Islet precursor cell (in vitro differentiated cells): Measurements from ENCODE around the gene DPYSL5.
"Not testable (repeated sequence)": the region's sequence is repeated elsewhere in the genome, so short reads cannot be mapped to it uniquely, and the experiment has no call there.

ENCODE experiments used
- DNase-seq: peaks from one replicate; pipeline ENCODE4 v3.0.0-alpha.2; 2018

The DPYSL5 gene

DNA sequence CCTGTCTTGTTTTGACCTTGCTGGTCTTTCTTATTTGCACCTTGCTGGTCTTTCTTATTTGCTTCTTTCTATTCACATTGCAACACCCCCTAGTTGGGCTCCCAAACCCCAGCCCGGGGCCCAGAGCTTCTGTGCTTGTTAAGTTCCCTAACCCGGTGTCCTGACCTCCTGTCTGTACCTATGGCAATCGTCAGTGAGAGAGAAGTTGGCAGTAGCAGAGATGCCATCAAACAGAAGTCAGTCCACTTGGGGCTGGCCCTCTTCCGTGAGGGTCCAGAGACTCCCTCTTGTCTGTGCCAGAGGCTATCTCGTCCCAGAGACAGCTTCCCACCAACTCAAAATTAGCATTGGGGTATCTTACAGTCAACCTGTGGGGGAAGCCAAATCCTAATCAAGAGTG is 55.7 kb downstream of the DPYSL5 start:
- DNase-seq: no peak

DNA sequence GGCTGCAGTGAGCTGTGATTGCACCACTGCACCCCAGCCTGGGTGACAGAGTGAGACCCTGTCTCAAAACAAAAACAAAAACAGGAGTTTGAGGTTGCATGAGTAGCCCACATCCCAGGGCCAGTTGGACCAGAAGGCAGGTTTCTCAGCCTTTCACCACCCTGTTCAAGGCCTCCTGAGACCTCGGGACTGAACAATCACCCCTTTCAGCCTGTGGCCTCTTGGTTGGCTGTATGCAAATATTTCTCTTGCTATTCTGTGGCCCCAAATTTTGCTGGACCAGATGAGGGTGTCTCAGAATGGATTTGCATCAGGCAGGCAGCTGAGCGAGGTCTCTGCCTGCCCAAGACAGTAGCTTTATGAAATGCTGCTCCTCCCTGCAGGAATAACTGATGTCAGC is 56.9 kb downstream of the DPYSL5 start:
- no peak for DNase-seq

DNA sequence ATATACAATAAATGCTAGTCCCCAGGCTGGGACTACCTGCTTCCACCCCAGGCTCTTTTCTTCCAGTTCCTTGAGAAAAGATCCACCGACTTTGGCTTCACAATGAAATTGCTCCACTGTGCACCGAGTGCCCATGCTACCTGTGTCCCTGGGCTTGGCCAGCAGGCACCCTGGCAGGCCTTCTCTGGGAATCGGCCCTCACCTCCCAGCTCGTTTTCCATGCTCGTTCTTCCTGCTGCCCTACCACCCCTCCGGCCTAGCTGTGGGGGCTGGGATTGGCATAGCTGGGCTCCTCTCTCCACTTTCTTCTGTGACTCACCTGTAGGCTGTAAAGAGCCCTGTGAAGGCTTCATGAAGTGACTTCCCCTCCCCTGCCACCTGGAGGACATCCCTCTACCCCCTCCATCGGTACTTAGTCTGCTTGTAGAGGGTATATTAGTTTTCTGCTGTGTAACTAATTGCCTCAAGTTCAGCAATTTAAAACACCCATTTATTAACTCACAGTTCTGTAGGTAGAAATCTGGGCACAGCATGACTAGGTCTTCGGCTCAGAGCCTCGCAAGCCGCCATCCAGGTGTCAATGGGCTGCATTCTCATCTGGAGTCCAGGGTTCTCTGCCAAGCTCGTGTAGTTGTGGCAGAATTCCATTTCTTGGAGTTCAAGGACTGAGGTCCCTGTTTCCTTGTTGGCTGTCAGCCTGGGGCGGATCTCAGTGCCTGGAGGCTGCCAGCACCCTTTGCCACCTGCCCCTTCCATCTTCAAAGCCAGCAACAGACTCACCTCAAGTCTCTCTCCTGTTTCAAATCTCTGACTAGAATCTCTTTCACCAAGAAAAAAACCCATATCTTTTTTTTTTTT is 57.6 kb downstream of the DPYSL5 start:
- no peak for DNase-seq

DNA sequence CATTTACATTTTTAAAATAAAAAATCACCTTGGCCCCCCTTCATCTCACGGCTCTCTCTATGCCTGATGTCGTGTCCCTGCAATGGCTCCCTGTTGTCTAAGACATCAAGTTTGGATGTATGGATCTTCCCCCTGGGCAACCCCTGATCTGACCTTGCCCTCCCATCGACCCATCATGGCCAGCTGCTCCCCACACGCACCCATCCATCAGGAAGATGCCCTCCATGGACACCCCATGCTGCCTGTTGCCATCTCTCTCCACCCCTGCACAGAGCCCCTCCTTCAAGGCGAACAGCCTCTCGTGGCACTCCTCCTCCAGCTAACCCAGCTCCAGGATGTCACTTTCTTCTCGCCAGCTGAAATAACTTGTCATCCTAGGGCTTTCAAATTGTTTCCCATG is 59.5 kb downstream of the DPYSL5 start:
- DNase-seq: no peak

DNA sequence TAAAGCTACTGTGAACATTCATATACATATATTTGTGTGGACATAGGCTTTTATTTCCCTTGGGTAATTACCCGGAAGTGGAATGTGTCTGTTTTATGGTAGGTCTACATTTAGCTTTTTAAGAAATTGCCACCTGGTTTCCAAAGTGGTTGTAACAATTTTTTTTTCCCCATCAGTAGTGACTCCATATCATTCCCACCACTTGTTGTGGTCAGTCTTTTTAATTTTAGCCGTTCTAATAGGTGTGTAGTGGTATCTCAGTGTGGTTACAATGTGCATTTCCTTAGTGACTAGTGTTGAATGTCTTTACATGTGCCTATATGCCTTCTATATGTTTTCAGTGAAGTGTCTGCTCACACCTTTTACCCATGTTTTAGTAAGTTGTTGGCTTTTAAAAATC is 62.2 kb downstream of the DPYSL5 start:
- DNase-seq: no peak

DNA sequence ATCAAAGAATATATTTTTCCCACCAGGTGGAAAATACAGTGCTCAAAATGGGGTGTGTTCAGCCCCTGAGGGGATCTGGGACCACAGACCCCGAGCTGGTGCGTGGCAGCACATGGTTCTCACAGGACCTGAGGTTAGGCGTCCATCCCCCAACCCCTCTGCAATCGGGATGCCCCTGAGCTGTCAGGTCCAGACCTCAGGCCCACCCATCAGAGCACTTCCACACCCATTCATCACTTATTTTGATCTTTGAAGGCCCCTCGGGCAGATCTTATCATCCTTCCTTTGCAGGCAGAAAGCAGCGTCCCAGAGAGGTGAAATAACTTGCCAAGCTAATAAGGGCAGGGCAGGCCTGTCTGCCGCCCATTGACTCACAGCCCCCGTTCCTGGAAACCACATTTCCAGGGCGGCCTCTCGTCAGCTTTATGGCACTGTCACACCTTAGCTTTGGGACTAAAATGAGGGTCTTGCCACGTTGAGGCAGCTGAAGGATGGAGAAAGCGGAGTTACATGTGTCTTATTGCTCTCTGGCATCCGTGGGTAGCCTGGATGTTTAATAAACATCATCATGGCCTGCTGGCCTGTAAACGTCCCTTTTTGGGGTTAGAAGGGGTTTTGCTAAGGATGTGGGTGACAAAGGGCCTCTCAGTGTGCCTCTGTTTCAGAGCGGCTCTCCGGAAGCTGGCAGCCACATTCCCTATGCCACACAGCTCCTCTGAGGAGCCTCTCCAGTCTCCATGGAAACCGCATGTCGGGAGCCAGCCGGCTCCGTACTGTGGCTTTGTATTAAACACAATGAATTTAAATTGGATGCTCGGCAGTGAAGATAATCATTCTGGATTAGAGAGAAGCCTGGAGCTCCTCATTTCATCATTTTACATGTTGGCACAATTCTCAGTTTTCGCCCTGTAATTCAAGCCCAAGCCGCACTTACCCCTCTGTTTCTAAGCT is 64.3 kb downstream of the DPYSL5 start:
- peak; percentile 78 for DNase-seq

DNA sequence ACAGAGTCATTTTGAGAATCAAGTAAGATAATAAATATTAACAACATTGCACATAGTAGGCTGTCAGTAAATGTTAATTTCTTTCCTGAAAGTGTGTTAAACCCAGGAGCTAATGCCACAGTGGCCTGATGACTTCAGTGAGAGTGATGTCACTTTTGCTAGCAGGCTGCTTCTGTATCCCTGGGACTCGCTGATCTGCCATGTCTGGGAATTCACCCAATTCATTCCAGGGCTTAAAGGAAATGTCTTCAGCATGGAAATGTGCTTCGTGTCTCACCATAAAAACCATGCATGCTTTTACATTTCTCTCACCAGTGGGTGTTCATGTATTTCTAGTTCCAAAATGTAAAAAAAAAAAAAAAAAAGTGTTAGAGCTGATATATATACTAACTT is 65.7 kb downstream of the DPYSL5 start:
- peak; percentile 73 for DNase-seq

DNA sequence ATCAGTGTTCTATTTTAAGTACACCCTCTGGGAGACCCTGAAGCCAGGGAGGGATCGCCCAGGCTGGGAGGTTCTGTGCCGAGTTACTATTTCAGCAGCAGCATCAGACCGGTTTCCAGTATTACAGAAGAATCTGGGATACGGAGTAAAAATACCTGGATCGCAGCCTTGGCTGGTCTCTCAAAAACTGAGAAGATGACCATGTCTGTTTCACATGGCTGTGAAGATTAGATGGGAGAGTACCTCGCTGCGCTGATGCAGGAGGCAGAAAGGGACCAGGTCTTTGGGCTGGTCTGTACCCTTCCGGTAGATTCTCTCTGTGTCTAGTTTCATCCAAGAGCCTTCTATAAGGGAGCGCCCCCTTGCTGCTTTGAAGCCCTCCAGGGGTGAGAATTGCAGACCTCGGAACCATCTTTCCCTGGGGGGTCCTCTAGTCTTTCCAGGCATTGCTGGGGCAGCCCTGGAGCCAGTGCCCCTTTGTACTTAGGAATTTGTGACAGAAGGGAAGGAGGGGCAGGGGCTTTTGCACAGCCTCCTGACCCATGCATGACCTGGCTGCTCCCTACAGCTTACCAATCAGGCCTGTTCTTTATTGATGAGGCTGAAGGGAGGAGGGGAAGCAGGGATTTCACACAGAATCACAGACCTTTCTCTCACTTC is 66.2 kb downstream of the DPYSL5 start:
- no peak for DNase-seq

DNA sequence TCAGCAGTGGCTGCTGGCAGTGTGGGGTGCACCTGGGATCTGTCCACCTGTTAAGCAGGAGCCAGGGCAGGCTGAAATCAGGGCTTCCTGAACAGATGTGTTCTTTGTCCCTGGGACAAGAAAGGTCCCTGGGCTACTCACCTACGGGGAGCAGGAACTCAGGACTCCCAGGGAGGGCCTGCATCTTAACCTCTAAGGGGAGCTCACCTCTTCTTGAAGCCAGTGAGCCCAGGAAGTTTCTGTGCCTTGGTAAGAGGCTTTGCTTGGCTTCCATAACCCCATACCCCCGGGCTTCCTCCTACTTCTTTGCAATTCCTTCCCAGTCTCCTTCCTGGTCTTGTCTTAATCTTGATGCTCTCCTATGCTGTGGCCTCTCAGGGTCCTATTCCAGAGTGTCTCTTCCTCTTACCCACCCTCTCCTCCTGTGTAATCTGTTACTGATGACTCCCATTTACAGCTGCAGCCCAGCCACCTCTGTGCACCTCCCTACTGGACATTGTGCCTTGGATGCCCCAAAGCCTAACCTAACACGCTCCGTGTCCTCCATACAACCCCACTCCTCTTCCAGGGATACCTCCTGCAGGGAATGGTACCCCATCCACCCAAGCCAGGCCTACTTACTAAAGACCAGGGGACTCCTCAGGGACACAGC is 66.9 kb downstream of the DPYSL5 start:
- DNase-seq: no peak

DNA sequence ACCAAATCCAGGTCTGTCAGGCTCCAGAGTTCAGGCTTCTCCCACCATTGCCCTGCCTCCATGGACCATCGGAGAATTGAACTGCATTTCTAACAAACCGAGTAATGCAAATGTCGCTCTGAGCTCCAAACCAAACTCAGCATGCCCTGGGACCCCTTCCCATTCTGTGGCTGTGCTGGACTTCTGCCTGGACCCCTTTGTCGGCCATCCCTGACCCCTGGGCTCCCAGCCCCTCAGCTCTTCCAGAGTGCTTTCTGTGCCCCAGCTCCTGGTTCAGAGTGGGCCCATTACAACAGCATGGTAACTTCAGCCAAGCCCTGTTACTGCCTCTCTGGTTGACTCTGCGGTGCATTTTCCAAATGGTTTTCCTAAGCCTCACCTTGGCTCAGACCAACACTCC is 67.4 kb downstream of the DPYSL5 start:
- no peak for DNase-seq

DNA sequence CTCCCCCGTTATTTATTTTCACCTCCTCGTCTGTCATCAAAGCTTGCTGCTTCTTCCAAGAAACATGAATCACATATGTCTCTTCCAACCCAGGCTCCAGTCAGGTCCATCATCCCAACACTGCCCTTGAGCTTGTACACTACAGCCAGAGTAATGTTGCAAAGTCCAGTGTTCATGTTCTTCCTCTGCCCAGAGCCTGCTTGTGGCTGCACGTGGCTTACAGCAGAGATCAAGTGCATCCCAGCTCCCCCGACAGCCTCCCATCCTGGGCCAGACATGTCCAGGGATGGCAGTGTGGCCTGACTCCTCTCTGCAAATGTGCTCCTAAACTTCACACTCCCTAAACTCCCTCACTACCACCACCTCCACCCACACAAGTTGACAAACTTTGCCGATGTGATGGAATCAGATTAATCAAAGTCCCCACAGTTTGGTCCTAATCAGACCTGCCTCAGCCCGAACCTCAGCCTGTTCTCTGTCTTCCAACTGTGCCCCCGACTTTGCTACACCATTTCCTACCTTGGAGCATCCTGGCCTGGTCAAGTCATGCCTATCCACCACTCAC is 68.3 kb downstream of the DPYSL5 start:
- DNase-seq: no peak

DNA sequence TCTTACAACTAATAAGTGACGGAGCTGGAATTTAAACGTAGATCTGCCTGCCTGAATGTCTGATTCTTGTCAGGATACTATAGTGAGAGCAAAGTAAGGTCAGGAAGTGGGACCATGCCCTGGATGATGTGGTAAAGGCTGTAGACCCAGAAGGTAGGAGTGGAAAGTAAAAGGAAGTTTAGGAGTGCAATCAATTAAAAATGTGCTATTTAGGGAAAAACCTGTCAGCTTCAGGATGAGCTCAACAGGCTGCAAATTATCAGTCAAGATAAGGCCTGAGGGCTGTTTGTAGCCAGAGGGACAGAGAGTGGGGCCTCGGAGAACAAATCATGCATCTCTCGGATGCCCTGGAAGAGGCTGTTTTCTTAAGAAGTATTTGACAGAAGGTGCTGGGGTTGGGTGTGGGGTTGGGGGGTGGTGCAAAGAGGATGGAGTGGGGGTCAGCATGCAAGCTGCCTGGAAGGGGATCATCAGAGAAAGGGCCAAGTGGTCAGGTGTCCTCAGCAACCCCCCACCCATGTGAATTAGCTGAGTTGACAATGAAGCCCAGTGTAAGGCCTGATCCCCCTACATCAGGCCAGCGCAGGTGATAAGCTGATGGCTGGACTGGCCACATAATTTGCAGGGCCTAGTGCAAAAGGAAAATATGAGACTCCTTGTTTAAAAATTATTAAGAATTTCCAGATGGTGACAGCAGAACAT is 69.4 kb downstream of the DPYSL5 start:
- no peak for DNase-seq

DNA sequence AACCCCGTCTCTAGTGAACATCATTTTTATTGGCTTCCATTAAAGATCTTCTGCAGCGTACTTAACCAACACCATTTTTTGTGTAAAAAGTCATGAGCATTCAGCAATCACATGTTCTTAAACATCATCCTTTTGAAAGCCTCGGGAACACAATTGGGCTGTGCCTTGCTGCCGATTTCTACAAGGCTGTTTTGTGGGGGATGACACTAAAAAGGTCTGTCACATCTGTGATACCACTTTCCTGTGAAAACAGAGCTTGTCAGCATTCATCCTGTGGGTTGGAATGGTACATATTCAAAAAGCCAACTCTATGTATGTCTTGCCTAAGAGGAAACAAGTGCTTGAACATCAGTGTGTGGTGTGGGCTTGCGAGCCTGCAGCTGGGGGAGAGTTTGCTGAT is 73.4 kb downstream of the DPYSL5 start:
- no peak for DNase-seq

DNA sequence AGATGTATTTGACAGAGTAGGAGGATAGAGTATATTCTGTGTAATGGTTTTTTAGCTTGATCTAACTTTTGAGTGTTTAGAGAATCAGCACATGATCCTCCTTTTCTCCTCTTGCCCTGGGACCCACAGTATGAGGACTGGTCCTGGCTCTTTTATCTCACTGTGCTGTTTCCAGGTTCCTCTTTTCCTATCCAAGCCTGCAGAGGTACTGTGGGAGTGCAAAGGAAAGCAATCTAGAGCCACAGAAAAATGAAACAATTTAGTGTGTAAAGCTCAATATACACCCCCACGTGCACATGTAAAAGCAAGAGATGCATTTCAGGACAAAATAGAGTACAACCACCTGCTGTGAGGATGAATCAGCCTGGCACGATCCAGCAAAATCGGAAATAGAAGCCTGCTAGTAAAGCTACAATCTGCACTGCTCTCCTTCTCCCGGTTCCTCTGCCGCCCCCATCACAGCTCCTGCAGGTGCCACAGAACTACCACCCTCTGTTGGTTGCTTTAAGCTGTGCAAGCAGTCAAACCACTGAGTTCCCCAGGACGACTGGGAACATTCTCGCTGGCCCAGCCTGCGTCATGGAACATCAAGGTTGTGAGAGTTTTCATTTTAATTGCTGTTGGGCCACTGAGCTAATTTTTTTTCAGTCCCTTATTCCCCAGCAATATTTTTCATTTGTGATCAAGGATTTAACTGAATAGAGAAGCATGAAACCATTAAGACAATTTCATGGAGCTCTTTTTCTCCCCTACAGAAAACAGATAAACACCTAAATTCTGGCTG is 74.7 kb downstream of the DPYSL5 start:
- DNase-seq: peak; percentile 81

DNA sequence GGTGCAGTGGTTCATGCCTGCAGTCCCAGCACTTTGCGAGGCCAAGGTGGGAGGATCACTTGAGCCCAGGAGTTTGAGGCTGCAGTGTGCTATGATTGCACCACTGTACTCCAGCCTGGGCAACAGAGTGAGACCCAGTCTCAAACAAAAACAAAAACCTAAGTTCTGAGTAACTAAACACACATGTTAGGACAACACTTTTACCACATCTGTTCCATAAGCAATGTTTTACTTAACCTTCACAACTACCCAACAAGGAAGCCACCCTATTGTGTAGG is 75.2 kb downstream of the DPYSL5 start:
- DNase-seq: not testable (repeated sequence)

DNA sequence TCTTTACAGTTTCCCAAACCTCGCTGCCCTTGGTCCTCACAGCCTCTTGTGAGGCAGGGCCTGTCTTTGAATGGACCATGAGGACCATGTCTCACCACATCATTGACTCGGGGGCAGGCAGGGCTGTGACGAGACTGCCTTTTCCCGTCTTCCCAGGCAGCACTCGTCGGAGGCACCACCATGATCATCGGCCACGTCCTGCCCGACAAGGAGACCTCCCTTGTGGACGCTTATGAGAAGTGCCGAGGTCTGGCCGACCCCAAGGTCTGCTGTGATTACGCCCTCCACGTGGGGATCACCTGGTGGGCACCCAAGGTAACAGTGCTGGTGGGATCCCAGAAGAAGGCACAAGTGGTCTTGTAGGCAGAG is 76.8 kb downstream of the DPYSL5 start:
- no peak for DNase-seq

DNA sequence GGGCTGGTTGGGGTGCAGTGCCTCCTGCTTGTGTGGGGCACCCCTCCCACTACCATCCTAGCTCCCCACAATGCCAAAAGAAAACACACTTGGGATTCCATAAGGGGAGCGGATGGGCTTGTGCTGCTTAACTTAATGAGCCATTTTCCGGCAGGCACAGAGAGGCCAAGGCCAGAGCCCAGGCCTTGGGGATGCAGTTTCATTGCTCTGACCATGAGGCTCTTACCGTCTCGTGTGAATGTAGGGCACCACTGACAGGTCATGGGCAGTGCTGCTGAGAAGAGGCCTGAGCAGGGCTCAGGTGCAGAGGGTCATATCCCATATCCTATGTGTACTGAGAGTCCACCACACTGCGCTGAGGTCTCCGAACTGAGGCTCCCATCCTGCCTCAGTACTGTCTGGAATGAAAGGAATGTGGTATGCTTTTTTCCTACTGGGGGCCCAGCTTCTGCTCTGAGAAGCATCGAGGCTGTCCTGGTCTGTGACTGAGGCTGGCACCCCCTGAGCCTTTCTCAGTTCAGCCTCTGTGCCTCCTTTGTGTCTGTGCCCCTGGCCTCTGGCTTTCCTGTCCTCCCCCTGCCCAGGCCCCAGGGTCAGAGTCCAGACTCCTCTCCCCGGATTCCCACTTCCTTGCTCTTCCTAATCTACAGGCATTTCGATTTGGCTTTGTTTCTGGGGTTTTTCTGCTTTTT is 77.3 kb downstream of the DPYSL5 start:
- DNase-seq: peak; percentile 80

DNA sequence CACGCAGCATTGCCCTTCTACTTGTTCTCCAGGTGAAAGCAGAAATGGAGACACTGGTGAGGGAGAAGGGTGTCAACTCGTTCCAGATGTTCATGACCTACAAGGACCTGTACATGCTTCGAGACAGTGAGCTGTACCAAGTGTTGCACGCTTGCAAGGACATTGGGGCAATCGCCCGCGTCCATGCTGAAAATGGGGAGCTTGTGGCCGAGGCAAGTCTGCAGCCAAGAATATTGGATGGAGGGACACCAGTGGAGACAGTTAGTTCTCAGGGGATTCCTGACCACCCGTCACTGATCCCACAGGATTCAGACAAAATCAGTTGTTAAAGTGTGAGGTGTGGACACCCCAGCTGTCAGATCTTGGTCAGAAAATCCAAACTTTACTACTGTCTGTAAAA is 79.3 kb downstream of the DPYSL5 start:
- no peak for DNase-seq

DNA sequence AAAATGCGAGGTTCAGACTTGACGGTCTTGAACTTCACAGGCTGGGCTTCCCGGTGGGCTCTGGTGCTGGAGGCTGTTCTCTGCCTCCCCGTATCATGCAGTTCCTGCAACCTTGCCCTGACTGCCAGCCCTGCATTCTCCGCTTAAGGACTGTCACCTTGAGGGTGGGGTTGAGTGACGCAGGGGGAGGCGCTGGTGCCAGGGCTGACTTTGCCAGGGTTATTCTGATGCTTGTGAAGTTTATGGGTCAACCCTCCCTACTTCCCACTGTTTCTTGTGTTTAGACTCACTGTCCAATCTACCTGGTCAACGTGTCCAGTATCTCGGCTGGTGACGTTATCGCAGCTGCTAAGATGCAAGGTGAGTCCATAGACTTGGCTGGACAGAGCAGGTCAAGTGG is 85.0 kb downstream of the DPYSL5 start:
- DNase-seq: no peak

DNA sequence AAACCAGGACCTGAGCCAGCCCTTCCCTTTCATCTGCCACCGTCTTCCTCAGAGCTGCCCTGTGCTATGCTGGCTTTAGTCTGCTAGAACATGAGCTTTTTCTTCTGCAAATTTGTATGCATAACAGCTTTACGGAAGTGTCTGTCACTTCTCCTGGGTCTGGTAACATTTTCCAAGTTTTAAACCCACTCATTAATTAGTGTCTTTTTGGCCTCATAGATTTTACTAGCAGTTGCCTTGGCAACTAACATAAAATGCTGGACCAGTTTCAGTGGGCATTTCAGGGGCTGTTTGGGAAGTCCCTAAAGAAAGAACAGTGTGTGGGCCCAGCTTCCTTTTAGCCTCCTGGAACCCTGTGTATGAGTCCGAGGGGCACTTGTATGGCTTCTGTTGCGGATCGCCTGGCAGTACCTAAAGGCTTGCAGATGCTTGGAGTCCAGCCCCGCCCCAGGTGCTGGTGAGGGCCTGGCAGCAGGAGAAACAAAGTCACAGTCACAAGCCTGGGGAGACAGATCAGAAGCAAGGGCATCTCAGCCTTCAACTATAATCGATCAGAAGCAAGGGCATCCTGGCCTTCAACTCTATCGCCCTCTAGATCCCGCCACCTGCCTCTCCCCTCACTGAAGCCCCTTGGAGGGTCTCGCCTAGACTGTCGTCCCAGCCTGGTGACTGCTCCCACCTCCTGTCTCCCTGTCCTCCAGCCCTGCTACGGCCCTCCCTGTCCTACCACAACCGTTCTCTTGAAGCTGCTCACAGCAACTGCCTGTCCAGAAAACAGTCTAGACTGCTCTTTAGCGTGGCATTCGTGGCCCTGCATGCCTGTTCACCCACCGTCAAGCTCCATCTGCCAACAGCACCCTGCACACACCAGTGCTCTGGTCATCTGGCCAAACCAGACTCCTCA is 85.8 kb downstream of the DPYSL5 start:
- DNase-seq: no peak
